ENCODE results near the gene TRRAP.

TRRAP gene

GRCh38 chr7:98985406-98985805 is 107.1 kb downstream of the TRRAP start:
- Histone ChIP-seq H3K4me2 (ENCODE audit: low read length) (no peak overlapping the region), H3K36me3 (ENCODE audit: control insufficient read depth, insufficient read depth, low read length) (no peaks in the 10 kb centered on the region), H3K4me1 (no peaks in the 10 kb centered on the region), H3K4me3 (ENCODE audit: low read depth, low read length) (no peak overlapping the region), H3K79me2 (peaks cover 7% of the 10 kb centered on the region), H3K9me3 (ENCODE audit: control insufficient read depth, low read length) (no peaks in the 10 kb centered on the region), H3K27ac (no peak overlapping the region), H2AFZ (no peak overlapping the region), H3K27me3 (ENCODE audit: control insufficient read depth, insufficient read depth, low read length) (no peaks in the 10 kb centered on the region), H3K9ac (no peak overlapping the region)
- TF ChIP-seq CTCF (IDR thresholded peaks at IDR 0.05) = no peak

GRCh38 chr7:98985945-98986344 is 107.6 kb downstream of the TRRAP start:
- Histone ChIP-seq H3K9ac (no peak overlapping the region), H2AFZ (no peak overlapping the region), H3K4me1 (no peaks in the 10 kb centered on the region), H3K4me3 (ENCODE audit: low read depth, low read length) (no peak overlapping the region), H3K36me3 (ENCODE audit: control insufficient read depth, insufficient read depth, low read length) (no peaks in the 10 kb centered on the region), H3K27ac (no peak overlapping the region), H3K27me3 (ENCODE audit: control insufficient read depth, insufficient read depth, low read length) (no peaks in the 10 kb centered on the region), H3K79me2 (peaks cover 7% of the 10 kb centered on the region), H3K9me3 (ENCODE audit: control insufficient read depth, low read length) (no peaks in the 10 kb centered on the region), H3K4me2 (ENCODE audit: low read length) (no peak overlapping the region)
- no peak for TF ChIP-seq CTCF (IDR thresholded peaks at IDR 0.05)

GRCh38 chr7:98988641-98989040 is 110.3 kb downstream of the TRRAP start:
- no peak for TF ChIP-seq CTCF (IDR thresholded peaks at IDR 0.05)
- Histone ChIP-seq H3K36me3 (ENCODE audit: control insufficient read depth, insufficient read depth, low read length) (no peaks in the 10 kb centered on the region), H3K27me3 (ENCODE audit: control insufficient read depth, insufficient read depth, low read length) (no peaks in the 10 kb centered on the region), H3K4me3 (ENCODE audit: low read depth, low read length) (no peak overlapping the region), H3K79me2 (peaks cover 11% of the 10 kb centered on the region), H3K4me2 (ENCODE audit: low read length) (no peak overlapping the region), H2AFZ (no peak overlapping the region), H3K27ac (no peak overlapping the region), H3K9me3 (ENCODE audit: control insufficient read depth, low read length) (no peaks in the 10 kb centered on the region), H3K4me1 (no peaks in the 10 kb centered on the region), H3K9ac (no peak overlapping the region)

- no peaks in the 10 kb centered on the region for H3K4me1 ChIP-seq
- TF ChIP-seq CTCF (IDR thresholded peaks at IDR 0.05) = no peak
- H3K9me3 ChIP-seq (ENCODE audit: control insufficient read depth, low read length) = no peaks in the 10 kb centered on the region
- no peaks in the 10 kb centered on the region for H3K36me3 ChIP-seq (ENCODE audit: control insufficient read depth, insufficient read depth, low read length)
- no peak overlapping the region for H3K4me2 ChIP-seq (ENCODE audit: low read length)
- no peak overlapping the region for H2AFZ ChIP-seq
- H3K9ac ChIP-seq = no peak overlapping the region
- peaks cover 14% of the 10 kb centered on the region for H3K79me2 ChIP-seq
- no peak overlapping the region for H3K4me3 ChIP-seq (ENCODE audit: low read depth, low read length)
- H3K27me3 ChIP-seq (ENCODE audit: control insufficient read depth, insufficient read depth, low read length) = no peaks in the 10 kb centered on the region
- H3K27ac ChIP-seq = no peak overlapping the region
These were observed 112.0 kb downstream of the TRRAP start for GRCh38 chr7:98990356-98990755.

- TF ChIP-seq CTCF (IDR thresholded peaks at IDR 0.05) = no peak
- H3K4me1 ChIP-seq = no peaks in the 10 kb centered on the region
- no peaks in the 10 kb centered on the region for H3K27me3 ChIP-seq (ENCODE audit: control insufficient read depth, insufficient read depth, low read length)
- no peaks in the 10 kb centered on the region for H3K9me3 ChIP-seq (ENCODE audit: control insufficient read depth, low read length)
- no peak overlapping the region for H3K27ac ChIP-seq
- H3K4me3 ChIP-seq (ENCODE audit: low read depth, low read length) = no peak overlapping the region
- no peaks in the 10 kb centered on the region for H3K36me3 ChIP-seq (ENCODE audit: control insufficient read depth, insufficient read depth, low read length)
- no peak overlapping the region for H2AFZ ChIP-seq
- H3K9ac ChIP-seq = no peak overlapping the region
- peaks cover 14% of the 10 kb centered on the region for H3K79me2 ChIP-seq
- no peak overlapping the region for H3K4me2 ChIP-seq (ENCODE audit: low read length)
These were observed 112.8 kb downstream of the TRRAP start for GRCh38 chr7:98991141-98991540.

Data from parathyroid adenoma (tissue), 2 donors.